Activated naive CD4-positive, alpha-beta T cell treated with anti-CD3 and anti-CD28 coated beads, Interleukin-2, amount 50 U/mL, for 72 hours (primary cell): ENCODE results near the gene TRAFD1. TPM values are rescaled to one million over a fixed set of nuclear protein-coding genes. Genes with fewer than 3 reads are reported as not detected.
"Not testable (repeated sequence)": the region's sequence is repeated elsewhere in the genome, so short reads cannot be mapped to it uniquely, and the experiment has no call there.

Experiments
- ATAC-seq, 2 donors: fragments of 150-1000 bp; cut with Tn5 transposase; 2 replicates each; pipeline ENCODE4 v1.10.0; 2021; ENCODE audit warnings: mild to moderate bottlenecking in 2 of 2, moderate library complexity in 2 of 2
- DNase-seq, 2 donors: peaks; one replicate each; pipeline ENCODE4 v3.0.0; 2021 to 2022; ENCODE audit warnings: low spot score in 2 of 2
- H3K27ac Mint-ChIP-seq, 2 donors: one replicate each; pipeline ENCODE4 v1.8.0; 2022; ENCODE audit warnings: mild to moderate bottlenecking in 2 of 2, mixed read lengths in 2 of 2
- H3K36me3 Mint-ChIP-seq, 2 donors: one replicate each; pipeline ENCODE4 v1.8.0; 2022; ENCODE audit warnings: mixed read lengths in 2 of 2
- H3K9me3 Mint-ChIP-seq, 2 donors: one replicate each; pipeline ENCODE4 v1.8.0; 2022; ENCODE audit warnings: mixed read lengths in 2 of 2
- total RNA-seq, 2 donors: library from RNA; stranded (reverse); gene quantifications; one replicate each; pipeline ENCODE4 v1.2.3, GENCODE V29; 2022

The TRAFD1 gene
- total RNA-seq, 2 donors from 2014 or later, result 59.6 to 74.3 TPM

DNA sequence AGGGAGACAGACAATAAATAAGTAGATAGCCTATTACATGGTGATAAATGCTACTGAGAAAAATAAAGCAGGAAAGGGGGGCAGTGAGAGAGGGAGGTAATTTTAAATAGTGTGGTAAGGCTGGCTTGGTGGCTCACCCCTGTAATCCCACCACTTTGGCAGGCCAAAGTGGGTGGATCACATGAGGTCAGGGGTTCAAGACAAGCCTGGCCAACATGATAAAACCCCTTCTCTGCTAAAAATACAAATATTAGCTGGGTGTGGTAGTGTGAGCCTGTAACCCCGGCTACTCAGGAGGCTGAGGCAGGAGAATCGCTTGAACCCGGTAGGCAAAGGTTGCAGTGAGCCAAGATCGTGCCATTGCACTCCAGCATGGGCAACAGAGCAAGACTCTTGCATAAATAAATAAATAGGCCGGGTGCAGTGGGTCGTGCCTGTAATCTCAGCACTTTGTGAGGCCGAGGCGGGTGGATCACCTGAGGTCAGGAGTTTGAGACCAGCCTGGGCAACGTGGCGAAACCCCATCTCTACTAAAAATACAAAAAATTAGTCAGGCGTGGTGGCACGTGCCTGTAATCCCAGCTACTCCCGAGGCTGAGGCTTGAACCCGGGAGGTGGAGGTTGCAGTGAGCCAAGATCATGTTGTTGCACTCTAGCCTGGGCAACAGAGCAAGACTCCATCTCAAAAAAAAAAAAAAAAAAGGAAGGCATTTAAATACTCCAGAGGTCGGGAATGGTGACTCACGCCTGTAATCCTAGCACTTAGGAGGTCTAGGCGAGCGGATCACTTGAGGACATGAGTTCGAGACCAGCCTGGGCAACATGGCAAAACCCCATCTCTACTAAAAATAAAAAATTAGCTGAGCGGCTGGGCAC lies 14.3 kb upstream of the TRAFD1 start:
- DNase-seq, H3K9me3 Mint-ChIP-seq, ATAC-seq: not testable (repeated sequence)
- Mint-ChIP-seq H3K36me3 (peaks cover 16 to 17% of the 10 kb centered on the region in 2 donors), H3K27ac (peak overlapping the region; percentile 50 to 100)

DNA sequence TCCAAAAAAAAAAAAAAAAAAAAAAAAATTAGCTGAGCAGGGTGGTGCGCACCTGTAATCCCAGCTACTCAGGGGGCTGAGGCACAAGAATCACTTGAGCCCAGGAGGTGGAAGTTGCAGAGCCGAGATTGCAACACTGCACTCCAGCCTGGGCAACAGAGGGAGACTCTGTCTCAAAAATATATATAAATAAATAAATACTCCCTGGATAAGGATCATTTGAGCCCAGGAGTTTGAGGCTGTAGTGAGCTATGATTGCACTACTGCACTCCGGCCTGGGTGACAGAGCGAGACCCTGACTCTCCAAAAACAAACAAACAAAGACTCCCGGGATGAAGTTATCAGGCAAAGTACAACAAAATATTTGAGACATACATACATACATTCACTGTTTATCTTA lies 13.4 kb upstream of the TRAFD1 start:
- ATAC-seq (no peak), DNase-seq (no peak)
- H3K27ac Mint-ChIP-seq, result peak overlapping the region in 1 of 2 donors; percentile 79
- H3K9me3 Mint-ChIP-seq, result no peaks in the 10 kb centered on the region
- peaks cover 11 to 16% of the 10 kb centered on the region in 2 donors for H3K36me3 Mint-ChIP-seq

DNA sequence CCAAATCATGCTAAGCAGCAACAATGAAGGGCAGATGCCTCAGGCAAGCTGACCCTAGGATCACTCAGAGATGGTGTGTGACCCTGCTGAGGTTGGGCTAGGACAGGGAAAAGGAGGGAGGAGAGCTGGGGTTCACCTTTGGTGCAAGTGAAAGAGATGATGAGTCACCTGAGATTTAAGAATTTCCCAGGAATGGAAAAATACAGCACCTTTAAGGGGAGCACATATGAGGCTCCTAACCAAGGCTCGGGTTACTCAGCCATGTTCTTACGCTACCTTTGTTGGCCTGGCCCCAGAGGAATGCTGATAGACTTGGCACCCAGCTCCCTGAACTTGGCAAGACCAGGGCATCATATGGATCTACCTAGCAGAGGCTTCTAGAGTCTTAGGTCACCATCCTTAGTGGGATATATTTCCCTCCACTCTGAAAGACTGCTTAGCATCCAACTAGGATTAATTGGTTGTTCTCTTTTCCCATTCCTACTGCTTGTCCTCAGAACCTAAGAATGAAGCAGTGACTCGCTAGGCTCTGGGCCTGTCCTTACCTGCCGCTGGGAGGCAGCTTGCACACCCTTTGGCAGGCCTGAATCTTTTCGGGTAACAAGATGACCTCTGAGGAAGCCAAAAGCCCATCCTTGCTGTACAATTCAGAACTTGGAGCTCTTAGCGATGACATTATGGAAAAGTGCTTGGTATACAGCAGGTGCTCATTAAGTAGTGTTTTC lies 12.8 kb upstream of the TRAFD1 start:
- H3K36me3 Mint-ChIP-seq, result peaks cover 7 to 13% of the 10 kb centered on the region in 2 donors
- no peak for DNase-seq
- peak overlapping the region in 1 of 2 donors; percentile 79 for H3K27ac Mint-ChIP-seq
- no peaks in the 10 kb centered on the region for H3K9me3 Mint-ChIP-seq
- ATAC-seq, result peak; percentile 2 to 49

DNA sequence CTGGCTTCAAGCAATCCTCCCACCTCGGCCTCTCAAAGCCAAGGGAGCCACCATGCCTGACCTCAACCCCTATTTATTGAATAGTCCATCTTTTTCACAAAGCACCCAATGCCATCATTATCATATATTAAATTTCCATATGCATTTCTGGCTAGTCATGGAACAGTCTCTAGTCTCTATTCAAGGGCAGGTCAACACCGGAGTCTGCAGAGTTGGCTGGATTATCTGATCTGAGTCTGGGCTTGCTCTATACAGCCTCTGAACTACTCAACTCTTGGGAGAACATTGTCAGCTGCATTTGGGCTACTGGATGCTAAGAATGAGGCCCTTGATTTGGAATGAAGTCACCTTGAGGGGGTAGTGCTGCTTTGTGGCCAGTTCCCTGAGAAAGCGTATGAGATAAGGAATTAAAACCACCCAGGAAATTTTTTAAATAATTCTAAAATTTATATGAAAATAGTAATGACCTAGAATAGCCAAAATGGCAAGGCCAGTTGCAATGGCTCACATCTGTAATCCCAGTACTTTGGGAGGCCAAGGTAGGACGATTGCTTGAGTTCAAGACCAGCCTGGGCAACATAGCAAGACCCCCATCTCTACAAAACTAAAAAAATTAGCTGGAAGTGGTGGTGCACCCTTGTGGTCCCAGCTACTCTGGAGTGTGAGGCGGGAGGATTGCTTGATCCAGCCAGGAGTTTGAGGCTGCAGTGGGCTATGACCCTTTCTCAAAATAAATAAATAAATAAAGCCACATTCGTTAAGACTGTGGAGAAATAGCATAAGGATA lies 9.9 kb upstream of the TRAFD1 start:
- Mint-ChIP-seq H3K27ac (no peak overlapping the region), H3K36me3 (no peaks in the 10 kb centered on the region), H3K9me3 (no peaks in the 10 kb centered on the region)
- DNase-seq, result no peak
- no peak for ATAC-seq

DNA sequence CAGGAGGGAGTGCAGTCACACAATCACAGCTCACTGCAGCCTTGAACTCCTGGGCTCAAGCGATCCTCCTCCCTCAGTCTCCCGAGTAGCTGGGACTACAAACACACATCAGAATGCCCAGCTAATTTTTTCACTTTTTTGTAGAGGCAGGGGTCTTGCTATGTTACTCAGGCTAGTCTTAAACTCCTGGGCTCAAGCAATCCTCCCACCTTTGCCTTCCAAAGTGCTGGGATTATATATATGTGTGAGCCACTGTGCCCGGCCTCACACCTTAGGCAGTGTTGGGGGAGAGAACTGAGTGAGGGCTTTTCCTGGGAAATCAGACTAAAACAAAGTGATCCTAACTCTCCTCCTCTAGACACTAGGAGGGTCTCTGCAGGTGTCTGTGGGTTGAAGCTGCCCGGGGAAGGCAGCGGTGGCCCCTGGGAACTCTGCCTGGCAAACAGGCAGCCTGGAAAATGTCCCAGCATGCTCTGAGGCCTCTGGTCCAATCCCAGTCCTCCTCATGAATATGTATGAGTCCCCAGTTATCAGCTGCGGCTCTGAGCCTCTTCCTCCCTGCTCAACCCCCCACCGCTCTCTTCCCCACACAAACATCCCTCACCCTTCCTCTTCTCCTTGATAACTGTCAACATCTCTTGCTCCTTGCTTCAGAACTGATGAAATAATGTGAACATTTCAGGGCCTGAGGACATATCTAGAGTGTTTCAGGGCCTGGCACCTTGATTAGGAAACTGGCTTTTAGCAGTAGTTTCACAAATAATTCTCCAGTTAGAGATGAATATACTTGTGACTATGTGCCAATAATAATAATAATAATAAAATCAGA lies 8.9 kb upstream of the TRAFD1 start:
- Mint-ChIP-seq H3K27ac (peak overlapping the region in 1 of 2 donors; percentile 79), H3K9me3 (no peaks in the 10 kb centered on the region), H3K36me3 (no peaks in the 10 kb centered on the region)
- no peak for DNase-seq
- ATAC-seq, result peak; percentile 62 to 69

DNA sequence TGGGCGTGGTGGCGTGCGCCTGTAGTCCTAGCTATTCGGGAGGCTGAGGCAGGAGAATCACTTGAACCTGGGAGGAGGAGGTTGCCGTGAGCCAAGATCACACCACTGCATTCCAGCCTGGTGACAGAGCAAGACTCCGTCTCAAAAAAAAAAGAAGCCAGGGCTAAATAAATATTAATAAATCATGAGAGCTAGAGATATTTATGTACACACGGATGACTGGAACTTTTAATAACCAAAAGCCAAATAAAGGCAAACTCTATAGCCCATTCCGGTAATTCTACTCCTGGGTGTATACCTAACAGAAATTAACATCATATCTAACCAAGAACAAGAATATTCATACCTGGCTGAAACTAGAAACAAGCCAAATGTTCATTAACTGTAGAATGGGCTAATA lies 7.7 kb upstream of the TRAFD1 start:
- no peaks in the 10 kb centered on the region for H3K9me3 Mint-ChIP-seq
- no peak overlapping the region for H3K27ac Mint-ChIP-seq
- DNase-seq, result no peak
- ATAC-seq, result no peak
- no peaks in the 10 kb centered on the region for H3K36me3 Mint-ChIP-seq

DNA sequence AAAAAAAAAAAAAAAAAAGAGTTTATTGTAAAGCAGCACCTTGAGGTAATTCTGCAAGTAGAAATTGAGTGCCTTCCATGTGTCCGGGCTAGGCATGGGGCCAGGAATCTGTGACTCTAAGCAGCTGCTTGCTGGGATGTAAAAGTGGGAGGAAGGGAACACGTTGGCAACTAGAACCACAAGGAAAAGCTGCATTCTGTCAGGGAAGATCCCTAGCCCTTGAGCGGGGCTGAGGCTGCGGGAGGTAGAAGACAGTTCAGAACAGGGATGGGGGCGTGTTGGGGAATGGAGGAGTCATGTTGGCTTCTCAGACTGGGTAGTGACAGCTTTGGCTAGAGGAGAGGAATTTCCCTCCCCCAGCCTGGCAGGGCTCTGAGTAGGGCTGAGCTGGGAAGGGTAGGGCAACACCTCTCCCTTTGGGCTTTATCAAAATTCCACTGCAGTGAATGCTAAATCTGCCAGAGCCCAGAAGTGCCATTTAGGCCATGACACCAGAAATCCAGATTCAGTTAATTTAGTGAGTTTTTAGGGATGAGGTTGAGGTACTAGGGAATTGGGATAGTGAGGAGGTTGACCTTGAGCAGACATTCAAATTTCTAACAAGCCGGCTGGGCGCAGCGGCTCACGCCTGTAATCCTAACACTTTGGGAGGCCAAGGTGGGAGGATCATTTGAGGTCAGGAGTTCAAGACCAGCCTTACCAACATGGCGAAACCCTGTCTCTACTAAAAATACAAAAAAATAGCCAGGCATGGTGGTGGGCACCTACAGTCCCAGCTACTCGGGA lies 3.4 kb upstream of the TRAFD1 start:
- Mint-ChIP-seq H3K9me3 (no peaks in the 10 kb centered on the region), H3K27ac (peak overlapping the region in 1 of 2 donors; percentile 60), H3K36me3 (peaks cover 8 to 10% of the 10 kb centered on the region in 2 donors)
- ATAC-seq (no peak), DNase-seq (no peak)

DNA sequence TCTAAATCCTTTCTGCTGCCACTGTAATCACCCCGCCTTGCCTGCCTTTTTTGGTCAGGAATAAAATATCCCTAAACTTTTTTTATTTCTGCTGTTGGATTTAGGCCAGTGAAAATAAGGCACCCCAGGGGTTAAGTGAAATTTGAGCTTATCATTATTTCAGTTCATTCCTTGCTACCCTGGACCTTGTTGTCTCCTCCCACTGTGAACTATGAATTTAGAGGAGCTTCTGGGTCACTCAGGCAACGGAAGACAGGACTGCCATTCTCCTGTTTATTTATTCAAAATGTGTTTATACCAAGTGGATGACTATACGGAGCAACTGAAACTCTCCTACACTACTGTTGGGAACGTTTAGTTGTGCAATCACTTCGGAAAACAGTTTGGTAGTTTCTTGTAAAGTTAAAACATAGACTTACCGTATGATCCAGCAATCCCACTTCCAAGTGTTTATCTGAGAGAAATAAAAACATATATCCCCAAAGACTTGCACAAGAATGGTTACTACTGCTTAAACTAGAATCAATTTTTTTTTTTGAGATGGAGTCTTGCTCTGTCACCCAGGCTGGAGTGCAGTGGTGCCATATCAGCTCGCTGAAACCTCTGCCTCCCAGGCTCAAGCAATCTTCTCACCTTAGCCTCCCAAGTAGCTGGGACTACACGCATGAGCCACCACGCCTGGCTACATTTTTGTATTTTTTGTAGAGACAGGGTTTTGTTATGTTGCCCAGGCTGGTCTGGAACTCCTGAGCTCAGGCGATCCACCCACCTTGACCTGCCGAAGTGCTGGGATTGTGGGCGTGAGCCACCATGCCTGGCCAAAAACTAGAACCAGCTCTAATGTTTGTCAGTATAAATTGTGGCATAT lies 2.3 kb upstream of the TRAFD1 start:
- Mint-ChIP-seq H3K9me3 (no peaks in the 10 kb centered on the region), H3K27ac (no peak overlapping the region), H3K36me3 (peaks cover 12 to 14% of the 10 kb centered on the region in 2 donors)
- no peak for ATAC-seq
- no peak for DNase-seq

DNA sequence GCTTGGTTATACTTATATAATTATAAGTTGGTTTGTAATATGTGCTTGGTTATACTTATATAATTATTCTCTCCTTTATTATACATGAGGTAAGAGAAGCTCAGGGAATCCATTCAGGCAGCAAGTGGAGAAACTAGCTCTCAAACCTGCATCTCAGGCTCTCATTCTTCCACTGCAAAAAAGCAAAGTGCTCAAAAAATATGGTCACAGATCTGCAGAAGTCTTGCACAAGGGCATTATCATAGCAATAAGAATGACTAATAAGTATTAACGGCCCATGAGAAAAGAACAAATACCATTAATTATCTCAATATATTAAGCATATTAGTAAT lies 476 bp upstream of the TRAFD1 start:
- ATAC-seq, result no peak
- DNase-seq, result no peak
- no peaks in the 10 kb centered on the region for H3K9me3 Mint-ChIP-seq
- H3K27ac Mint-ChIP-seq, result peak overlapping the region; percentile 68 to 92
- peaks cover 12 to 14% of the 10 kb centered on the region in 2 donors for H3K36me3 Mint-ChIP-seq

DNA sequence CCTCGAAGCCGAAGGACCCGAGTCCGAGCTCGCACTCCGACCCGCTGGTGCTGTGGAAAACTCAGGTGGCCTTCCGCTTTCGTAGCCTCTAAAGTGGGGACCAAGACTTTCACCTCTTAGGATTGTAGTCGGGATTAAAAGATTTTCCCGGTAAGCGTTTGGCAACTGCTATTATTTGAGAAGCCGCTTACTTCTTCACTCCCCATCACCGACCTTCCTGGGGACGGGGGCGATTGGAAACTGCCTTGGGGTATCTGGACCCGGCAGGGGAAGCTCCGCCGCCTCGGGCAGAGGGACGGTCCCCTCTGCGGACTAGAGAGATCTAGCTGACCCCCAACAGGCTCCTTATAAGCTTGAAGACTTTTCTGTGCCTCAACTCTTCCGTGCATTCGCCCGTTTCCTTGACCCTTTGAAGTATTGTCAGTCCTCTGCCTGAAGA lies 659 bp downstream of the TRAFD1 start:
- DNase-seq (no peak), ATAC-seq (no peak)
- H3K27ac Mint-ChIP-seq, result peak overlapping the region; percentile 88 to 92
- H3K9me3 Mint-ChIP-seq, result no peaks in the 10 kb centered on the region
- H3K36me3 Mint-ChIP-seq, result peaks cover 14 to 15% of the 10 kb centered on the region in 2 donors

DNA sequence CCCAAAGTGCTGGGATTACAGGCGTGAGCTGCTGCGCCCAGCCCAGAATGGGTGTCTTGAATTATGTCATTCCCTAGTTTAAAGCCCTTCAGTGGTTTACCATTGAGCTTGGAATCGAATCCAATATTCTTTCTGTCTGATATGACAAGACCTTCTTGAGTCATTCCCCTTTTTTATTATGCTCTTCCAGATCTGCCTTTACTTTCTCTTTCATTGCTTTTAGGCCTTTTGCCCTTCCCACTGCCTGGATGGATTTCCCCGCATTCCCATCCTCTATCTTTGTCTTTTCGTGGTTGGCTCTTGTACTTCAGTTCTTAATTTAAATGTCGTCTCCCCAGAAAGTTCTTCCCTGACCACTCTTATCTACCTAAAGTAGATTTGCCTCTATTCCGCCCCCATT lies 1.6 kb downstream of the TRAFD1 start:
- Mint-ChIP-seq H3K36me3 (peaks cover 18 to 22% of the 10 kb centered on the region in 2 donors), H3K9me3 (no peaks in the 10 kb centered on the region), H3K27ac (peak overlapping the region; percentile 88 to 92)
- ATAC-seq (no peak), DNase-seq (no peak)

DNA sequence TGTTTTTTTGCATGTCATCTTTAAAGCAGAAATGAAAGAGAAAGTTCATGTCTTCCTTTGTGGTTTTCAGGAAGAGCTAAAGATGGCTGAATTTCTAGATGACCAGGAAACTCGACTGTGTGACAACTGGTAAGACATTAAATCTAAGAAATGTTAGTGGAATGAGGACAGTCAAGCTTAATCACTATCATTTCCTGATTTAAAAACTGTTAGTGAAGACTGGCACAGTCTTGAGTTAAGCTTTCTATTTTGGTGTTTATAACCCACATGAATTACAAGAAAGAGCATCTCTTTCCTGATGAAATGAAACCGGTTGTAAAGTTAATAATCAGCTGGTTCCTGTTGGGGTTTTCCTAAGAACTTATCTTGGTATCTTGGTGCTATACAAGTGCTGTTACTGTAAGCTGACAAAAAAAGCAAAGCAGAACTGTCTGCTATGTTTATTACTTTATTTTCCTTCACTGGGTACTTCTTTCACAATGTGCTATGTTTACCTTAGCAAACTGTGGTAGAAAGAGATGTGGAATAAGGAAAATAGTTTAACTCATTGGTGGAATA lies 5.2 kb downstream of the TRAFD1 start:
- DNase-seq, result no peak

DNA sequence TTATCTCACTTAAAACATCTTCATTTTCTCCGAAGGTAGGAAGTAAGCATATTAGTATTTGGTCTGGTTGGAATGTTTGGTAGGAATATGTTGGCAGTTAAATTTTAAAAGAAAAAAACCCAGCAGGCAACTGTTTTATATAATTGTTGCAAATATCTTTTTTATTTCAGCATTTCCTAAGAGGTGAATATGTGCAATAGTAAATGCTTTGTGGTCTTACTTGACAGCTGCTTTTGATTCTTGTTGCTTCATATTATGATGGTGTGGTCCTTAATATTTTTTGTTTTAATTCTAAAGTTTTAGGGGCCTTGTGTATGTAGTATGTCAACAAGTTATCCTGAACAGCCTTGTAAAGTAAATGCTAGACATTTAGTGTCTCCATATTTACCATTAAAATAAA lies 6.3 kb downstream of the TRAFD1 start:
- ATAC-seq (no peak), DNase-seq (no peak)
- peak overlapping the region; percentile 66 to 87 for H3K27ac Mint-ChIP-seq
- H3K9me3 Mint-ChIP-seq, result no peaks in the 10 kb centered on the region
- peaks cover 10 to 24% of the 10 kb centered on the region in 2 donors for H3K36me3 Mint-ChIP-seq

More for the DNA sequence above, 5.2 kb downstream of the TRAFD1 start:
- Mint-ChIP-seq H3K9me3 (no peaks in the 10 kb centered on the region), H3K27ac (peak overlapping the region; percentile 87 to 98), H3K36me3 (peaks cover 18 to 30% of the 10 kb centered on the region in 2 donors)
- peak; percentile 60 to 75 for ATAC-seq

DNA sequence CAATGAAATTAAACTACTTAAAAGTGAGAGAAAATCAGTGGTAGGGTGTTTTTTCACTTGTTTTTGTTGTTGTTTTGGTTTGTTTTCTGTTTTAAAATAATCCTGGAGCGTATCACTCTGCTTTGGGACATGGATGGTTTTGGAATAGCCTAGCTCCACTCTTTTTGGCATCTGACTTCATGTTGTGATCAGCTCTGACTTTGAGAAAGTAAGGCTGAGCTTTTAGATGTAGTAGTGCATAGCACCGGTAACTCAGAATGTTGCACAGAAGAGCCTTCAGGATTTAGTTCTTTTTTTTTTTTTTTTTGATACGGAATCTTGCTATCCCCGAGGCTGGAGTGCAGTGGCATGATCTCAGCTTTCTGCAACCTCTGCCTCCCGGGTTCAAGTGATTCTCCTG lies 8.1 kb downstream of the TRAFD1 start:
- no peaks in the 10 kb centered on the region for H3K9me3 Mint-ChIP-seq
- DNase-seq (no peak), ATAC-seq (no peak)
- no peak overlapping the region for H3K27ac Mint-ChIP-seq
- peaks cover 4 to 18% of the 10 kb centered on the region in 2 donors for H3K36me3 Mint-ChIP-seq
